Measurements from ENCODE around the gene FHAD1.

FHAD1 gene

DNA sequence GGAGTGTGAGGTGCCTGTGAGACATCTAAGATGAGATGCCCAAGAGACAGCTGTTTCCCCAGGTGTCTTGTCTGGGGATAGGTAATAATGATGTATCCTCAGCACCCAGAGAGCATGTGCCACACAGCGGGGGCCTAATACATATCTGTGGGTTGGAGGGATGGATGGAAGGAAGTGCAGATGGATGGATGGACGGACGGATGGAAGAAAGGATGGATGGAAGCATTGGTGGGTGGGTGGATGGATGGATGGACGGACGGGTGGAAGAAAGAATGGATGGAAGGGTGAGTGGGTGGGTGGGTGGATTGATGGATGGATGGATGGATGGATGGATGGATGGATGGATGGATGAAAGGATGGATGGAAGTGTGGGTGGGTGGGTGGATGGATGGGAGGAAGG lies 84.2 kb downstream of the FHAD1 start:
- TF ChIP-seq, protein P1, sequence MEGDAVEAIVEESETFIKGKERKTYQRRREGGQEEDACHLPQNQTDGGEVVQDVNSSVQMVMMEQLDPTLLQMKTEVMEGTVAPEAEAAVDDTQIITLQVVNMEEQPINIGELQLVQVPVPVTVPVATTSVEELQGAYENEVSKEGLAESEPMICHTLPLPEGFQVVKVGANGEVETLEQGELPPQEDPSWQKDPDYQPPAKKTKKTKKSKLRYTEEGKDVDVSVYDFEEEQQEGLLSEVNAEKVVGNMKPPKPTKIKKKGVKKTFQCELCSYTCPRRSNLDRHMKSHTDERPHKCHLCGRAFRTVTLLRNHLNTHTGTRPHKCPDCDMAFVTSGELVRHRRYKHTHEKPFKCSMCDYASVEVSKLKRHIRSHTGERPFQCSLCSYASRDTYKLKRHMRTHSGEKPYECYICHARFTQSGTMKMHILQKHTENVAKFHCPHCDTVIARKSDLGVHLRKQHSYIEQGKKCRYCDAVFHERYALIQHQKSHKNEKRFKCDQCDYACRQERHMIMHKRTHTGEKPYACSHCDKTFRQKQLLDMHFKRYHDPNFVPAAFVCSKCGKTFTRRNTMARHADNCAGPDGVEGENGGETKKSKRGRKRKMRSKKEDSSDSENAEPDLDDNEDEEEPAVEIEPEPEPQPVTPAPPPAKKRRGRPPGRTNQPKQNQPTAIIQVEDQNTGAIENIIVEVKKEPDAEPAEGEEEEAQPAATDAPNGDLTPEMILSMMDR (IDR thresholded peaks at IDR 0.05; ENCODE audit: control insufficient read depth, extremely low read depth, insufficient read depth) = no peak
- DNase-seq (ENCODE audit: low read depth) = no peak
- no peak overlapping the region for H3K4me3 ChIP-seq (ENCODE audit: low read depth, low read length)

DNA sequence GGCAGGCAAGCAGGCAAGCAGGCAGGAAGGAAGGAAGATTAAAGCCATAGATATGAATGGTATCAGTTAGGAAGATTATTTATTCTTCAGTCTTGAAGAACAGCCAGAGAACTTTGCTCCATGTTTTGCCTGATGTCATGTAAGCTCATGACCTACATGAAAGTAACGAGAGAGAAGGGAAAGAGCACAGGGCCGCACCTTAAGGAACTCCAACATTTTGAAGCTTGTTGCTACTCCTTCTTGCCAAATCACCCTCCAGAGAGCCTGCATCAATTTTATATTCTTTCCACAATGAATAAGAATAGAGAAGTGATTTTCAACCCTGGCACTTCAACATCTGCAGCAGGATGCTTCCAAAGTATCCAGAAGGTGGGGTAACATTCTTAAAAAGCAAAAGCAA lies 84.7 kb downstream of the FHAD1 start:
- no peak overlapping the region for H3K4me3 ChIP-seq (ENCODE audit: low read depth, low read length)
- no peak for DNase-seq (ENCODE audit: low read depth)
- TF ChIP-seq, protein P1 (IDR thresholded peaks at IDR 0.05; ENCODE audit: control insufficient read depth, extremely low read depth, insufficient read depth) = no peak

DNA sequence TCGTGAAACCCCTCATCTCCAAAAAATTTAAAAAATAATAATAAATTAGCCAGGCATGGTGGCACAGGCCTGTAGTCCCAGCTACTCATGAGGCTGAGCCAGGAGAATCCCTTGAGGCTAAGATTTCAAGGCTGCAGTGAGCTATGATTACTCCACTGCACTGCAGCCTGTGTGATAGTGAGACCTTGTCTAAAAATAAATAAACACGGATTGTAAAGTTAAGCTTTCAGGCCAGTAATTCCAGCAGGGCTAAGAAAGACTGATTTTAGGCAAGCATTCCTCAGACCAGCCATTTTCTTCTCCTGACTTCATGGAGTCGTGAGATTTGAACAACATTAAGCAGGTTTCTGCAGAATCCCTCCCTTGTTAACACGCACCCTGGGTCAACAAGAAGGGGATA lies 85.5 kb downstream of the FHAD1 start:
- DNase-seq (ENCODE audit: low read depth) = no peak
- TF ChIP-seq, protein P1 (IDR thresholded peaks at IDR 0.05; ENCODE audit: control insufficient read depth, extremely low read depth, insufficient read depth) = no peak
- H3K4me3 ChIP-seq (ENCODE audit: low read depth, low read length) = no peak overlapping the region

DNA sequence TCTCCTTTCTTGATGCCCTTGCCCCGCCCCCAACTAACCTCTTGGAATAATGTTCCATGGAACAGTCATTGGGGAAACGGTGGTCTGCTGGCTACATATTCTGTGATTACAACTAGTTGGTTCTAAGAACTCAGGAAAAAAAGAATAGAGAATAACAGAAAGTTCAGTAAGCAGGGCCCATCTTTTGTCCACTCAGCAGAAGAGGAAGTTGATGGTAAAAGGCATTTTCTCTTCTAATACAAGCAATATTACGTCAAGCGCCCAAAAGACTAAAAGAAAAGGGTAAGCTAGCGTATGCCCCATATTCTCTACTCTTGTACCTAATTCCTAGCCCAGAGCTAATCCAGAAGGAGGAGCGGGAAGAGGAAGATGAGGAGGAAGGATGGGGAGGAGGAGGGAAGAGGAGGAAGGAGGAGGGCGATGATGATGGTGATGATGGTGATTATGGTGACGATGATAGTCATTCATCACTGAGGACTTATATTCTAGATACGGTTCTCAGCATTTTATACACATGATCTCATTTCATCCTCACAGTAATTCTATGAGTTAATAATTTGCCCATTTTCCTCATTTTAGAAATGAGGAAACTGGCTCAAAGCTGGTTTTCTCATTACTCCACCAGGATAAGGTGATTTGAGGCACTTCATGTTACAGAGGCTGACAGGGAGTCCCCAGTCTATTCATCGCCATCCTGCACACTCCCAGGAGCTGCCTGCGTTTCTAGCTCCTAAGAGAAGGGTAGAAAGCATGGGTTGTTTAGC lies 86.1 kb downstream of the FHAD1 start:
- TF ChIP-seq, protein P1 (IDR thresholded peaks at IDR 0.05; ENCODE audit: control insufficient read depth, extremely low read depth, insufficient read depth) = no peak
- no peak for DNase-seq (ENCODE audit: low read depth)
- H3K4me3 ChIP-seq (ENCODE audit: low read depth, low read length) = no peak overlapping the region

DNA sequence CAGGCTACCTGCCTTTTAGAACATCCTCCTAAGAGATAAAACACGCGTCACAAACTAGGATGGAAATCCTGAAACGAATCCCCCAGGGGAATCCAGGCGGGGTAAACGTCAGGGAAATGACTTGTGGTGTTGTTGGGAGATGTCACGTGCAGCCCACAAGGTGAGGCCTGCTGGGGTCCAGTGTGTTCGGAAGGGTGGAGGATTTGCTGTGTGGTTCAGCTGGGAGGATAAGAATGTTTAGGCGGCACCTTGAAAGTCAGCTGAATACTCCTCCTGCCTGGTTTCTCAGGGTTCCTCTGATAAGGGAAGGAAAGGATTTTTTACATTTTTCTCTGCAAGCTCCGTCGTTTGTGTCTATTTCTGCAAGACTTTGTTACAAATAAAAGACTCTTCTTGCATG lies 88.0 kb downstream of the FHAD1 start:
- no peak overlapping the region for H3K4me3 ChIP-seq (ENCODE audit: low read depth, low read length)
- DNase-seq (ENCODE audit: low read depth) = no peak
- TF ChIP-seq, protein P1 (IDR thresholded peaks at IDR 0.05; ENCODE audit: control insufficient read depth, extremely low read depth, insufficient read depth) = no peak

DNA sequence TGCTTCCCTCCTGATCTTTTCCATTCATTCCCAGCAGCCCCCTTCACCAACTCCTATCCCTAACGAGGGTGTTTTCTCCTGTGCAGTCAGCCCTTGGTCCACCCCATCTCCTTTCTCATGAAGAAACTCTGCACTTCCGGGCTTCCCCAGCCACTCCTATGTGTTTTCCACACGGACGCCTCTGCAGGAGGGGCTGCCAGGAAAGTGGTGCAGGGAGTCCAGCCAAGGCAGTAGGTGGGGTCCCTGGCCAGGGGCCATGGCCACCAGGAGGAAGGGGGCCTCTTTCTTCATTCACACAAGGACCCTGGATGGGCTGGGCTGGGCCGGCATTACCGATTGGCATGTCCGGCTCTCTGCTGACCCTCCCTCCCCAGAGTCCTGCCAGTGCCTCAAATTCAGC lies 89.8 kb downstream of the FHAD1 start:
- H3K4me3 ChIP-seq (ENCODE audit: low read depth, low read length) = no peak overlapping the region
- TF ChIP-seq, protein P1 (IDR thresholded peaks at IDR 0.05; ENCODE audit: control insufficient read depth, extremely low read depth, insufficient read depth) = no peak
- DNase-seq (ENCODE audit: low read depth) = no peak
